ENCODE data around the gene ZNF385D. TPM values are rescaled to one million over a fixed set of nuclear protein-coding genes. Genes with fewer than 3 reads are reported as not detected.
A peak's percentile ranks its signal among the peaks of the same experiment; 100 is the strongest.

The ZNF385D gene
- total RNA-seq, 4 donors from 2014 or later: 0.26 to 53.6 (median 19.2) TPM

GRCh38 chr3:21672303-21672702 is 78.7 kb downstream of the ZNF385D start:
- Histone ChIP-seq H3K27ac (no peak overlapping the region), H3K9me3 (no peaks in the 10 kb centered on the region), H3K36me3 (no peaks in the 10 kb centered on the region), H3K4me1 (no peaks in the 10 kb centered on the region), H3K27me3 (no peaks in the 10 kb centered on the region), H3K4me3 (no peak overlapping the region)
- intact Hi-C loops (cut with DNase I; ENCODE audit: low total_unique reads): no loop called here
- TF ChIP-seq CTCF (IDR thresholded peaks at IDR 0.05): no peak
- TF ChIP-seq POLR2A (IDR thresholded peaks at IDR 0.05): no peak
- DNase-seq: peak in 1 of 2 donors; percentile 17

- Histone ChIP-seq H3K9me3 (no peaks in the 10 kb centered on the region), H3K4me1 (no peaks in the 10 kb centered on the region), H3K36me3 (no peaks in the 10 kb centered on the region), H3K4me3 (no peak overlapping the region), H3K27ac (no peak overlapping the region), H3K27me3 (no peaks in the 10 kb centered on the region)
- no peak for DNase-seq
- intact Hi-C loops (cut with DNase I; ENCODE audit: low total_unique reads): no loop called here
- TF ChIP-seq CTCF (IDR thresholded peaks at IDR 0.05) (no peak), POLR2A (IDR thresholded peaks at IDR 0.05) (no peak)
These were observed 80.6 kb downstream of the ZNF385D start for GRCh38 chr3:21670386-21670785.

- Histone ChIP-seq H3K4me3 (no peak overlapping the region), H3K9me3 (no peaks in the 10 kb centered on the region), H3K4me1 (no peaks in the 10 kb centered on the region), H3K27ac (no peak overlapping the region), H3K27me3 (no peaks in the 10 kb centered on the region), H3K36me3 (no peaks in the 10 kb centered on the region)
- TF ChIP-seq CTCF (IDR thresholded peaks at IDR 0.05) (no peak), POLR2A (IDR thresholded peaks at IDR 0.05) (no peak)
- no peak for DNase-seq
- intact Hi-C loops (cut with DNase I; ENCODE audit: low total_unique reads): no loop called here
These were observed 83.0 kb downstream of the ZNF385D start for GRCh38 chr3:21668012-21668411.

- Histone ChIP-seq H3K36me3 (no peaks in the 10 kb centered on the region), H3K4me3 (no peak overlapping the region), H3K9me3 (no peaks in the 10 kb centered on the region), H3K27me3 (no peaks in the 10 kb centered on the region), H3K27ac (no peak overlapping the region), H3K4me1 (no peaks in the 10 kb centered on the region)
- intact Hi-C loops (cut with DNase I; ENCODE audit: low total_unique reads): no loop called here
- DNase-seq: no peak
- TF ChIP-seq POLR2A (IDR thresholded peaks at IDR 0.05): no peak
- TF ChIP-seq CTCF (IDR thresholded peaks at IDR 0.05): no peak
These were observed 85.4 kb downstream of the ZNF385D start for GRCh38 chr3:21665444-21666100.

GRCh38 chr3:21664996-21665395 is 86.0 kb downstream of the ZNF385D start:
- Histone ChIP-seq H3K27ac (no peak overlapping the region), H3K27me3 (no peaks in the 10 kb centered on the region)

More at GRCh38 chr3:21664996-21665395, 86.0 kb downstream of the ZNF385D start:
- no peak for TF ChIP-seq CTCF (IDR thresholded peaks at IDR 0.05)
- TF ChIP-seq POLR2A (IDR thresholded peaks at IDR 0.05): no peak
- H3K9me3 ChIP-seq: no peaks in the 10 kb centered on the region
- H3K4me3 ChIP-seq: no peak overlapping the region
- intact Hi-C loops (cut with DNase I; ENCODE audit: low total_unique reads): no loop called here
- H3K4me1 ChIP-seq: no peaks in the 10 kb centered on the region
- no peak for DNase-seq
- H3K36me3 ChIP-seq: no peaks in the 10 kb centered on the region

All from uterus (tissue), 4 donors.